SK-N-SH (cell line): ENCODE data around the gene DGKI. TPM values are rescaled to one million over a fixed set of nuclear protein-coding genes. Genes with fewer than 3 reads are reported as not detected.

ENCODE experiments used
- CTCF ChIA-PET: fragments of 300-600, 350-600 bp; formaldehyde crosslinking; extraction: SDS; loops from one replicate; lab custom pipeline; 2021; lab: Yijun Ruan, JAX
- POLR2A ChIA-PET: fragments of 350-600 bp; sonication (Branson Sonifier 250); formaldehyde crosslinking; extraction: SDS; loops from one replicate; lab custom pipeline; 2020; ENCODE audit warnings: antibody characterized with exemption, inconsistent platforms; lab: Yijun Ruan, JAX
- DNase-seq: peaks from one replicate; pipeline ENCODE4 v3.0.0; 2012
- H2AFZ ChIP-seq: fragments of 200-600 bp; sonication (generic); 2 replicates; pipeline ENCODE4 v1.8.1; 2016; ENCODE audit warnings: antibody characterized with exemption, mild to moderate bottlenecking, low read depth
- H3F3A ChIP-seq: fragments of 200-600 bp; sonication (generic); replicated peaks from 2 replicates; pipeline ENCODE3; 2016; ENCODE audit warnings: antibody characterized with exemption, mild to moderate bottlenecking; ENCODE audit not compliant: insufficient read depth
- H3K27ac ChIP-seq, 2 experiments: fragments of 200-500 bp in 1 of 2; fragments of 200-600 bp in 1 of 2; sonication (Bioruptor generic) in 1 of 2; sonication (generic), shearing (Covaris generic) in 1 of 2; 2 replicates each; pipeline versions ENCODE4 v1.5.1 to v1.6.1; 2014 to 2016; ENCODE audit warnings: low read depth in 2 of 2, inconsistent platforms in 1 of 2, low read length in 1 of 2, mild to moderate bottlenecking in 1 of 2, mixed read lengths in 1 of 2
- H3K27me3 ChIP-seq: fragments of 200-600 bp; sonication (generic), shearing (Covaris generic); 2 replicates; pipeline ENCODE4 v1.6.1; 2016; ENCODE audit warnings: mixed run types; ENCODE audit not compliant: insufficient read depth
- H3K36me3 ChIP-seq, 2 experiments: fragments of 200-500 bp in 1 of 2; fragments of 200-600 bp in 1 of 2; sonication (Bioruptor generic) in 1 of 2; sonication (generic) in 1 of 2; replicated peaks in 1 of 2; 2 replicates each; pipeline versions ENCODE3 to v1.5.1; 2014 to 2016; ENCODE audit warnings: low read length in 1 of 2, mild to moderate bottlenecking in 1 of 2; ENCODE audit not compliant: insufficient read depth in 2 of 2, control insufficient read depth in 1 of 2
- H3K4me1 ChIP-seq, 2 experiments: fragments of 200-500 bp in 1 of 2; fragments of 200-600 bp in 1 of 2; sonication (Bioruptor generic) in 1 of 2; sonication (generic), shearing (Covaris generic) in 1 of 2; 2 replicates each; pipeline versions ENCODE4 v1.5.1 to v1.6.1; 2014 to 2016; ENCODE audit warnings: low read depth in 1 of 2, low read length in 1 of 2, mixed run types in 1 of 2; ENCODE audit not compliant: insufficient read depth in 2 of 2, control insufficient read depth in 1 of 2
- H3K4me2 ChIP-seq: fragments of 200-600 bp; sonication (generic), shearing (Covaris generic); 2 replicates; pipeline ENCODE4 v1.6.1; 2017; ENCODE audit warnings: mixed run types
- H3K4me3 ChIP-seq, 2 experiments: fragments of 200-500 bp in 1 of 2; fragments of 200-600 bp in 1 of 2; sonication (Bioruptor generic) in 1 of 2; sonication (generic), shearing (Covaris generic) in 1 of 2; 2 replicates each; pipeline versions ENCODE4 v1.5.1 to v1.8.1; 2014 to 2016; ENCODE audit warnings: low read depth in 2 of 2, inconsistent platforms in 1 of 2, low read length in 1 of 2, mild to moderate bottlenecking in 1 of 2, mixed read lengths in 1 of 2, moderate library complexity in 1 of 2
- H3K79me2 ChIP-seq: fragments of 200-600 bp; sonication (generic); 2 replicates; pipeline ENCODE4 v1.8.1; 2017; ENCODE audit warnings: mild to moderate bottlenecking; ENCODE audit not compliant: insufficient read depth
- H3K9ac ChIP-seq: fragments of 200-600 bp; sonication (generic); 2 replicates; pipeline ENCODE4 v1.6.1; 2017; ENCODE audit warnings: mixed run types
- H3K9me2 ChIP-seq: fragments of 200-600 bp; sonication (generic); 2 replicates; pipeline ENCODE4 v1.6.1; 2017; ENCODE audit warnings: mixed run types
- H3K9me3 ChIP-seq: fragments of 200-600 bp; sonication (generic); 2 replicates; pipeline ENCODE4 v1.6.1; 2017; ENCODE audit warnings: mixed run types, mild to moderate bottlenecking, moderate library complexity
- H4K20me1 ChIP-seq: fragments of 200-600 bp; sonication (generic); 2 replicates; pipeline ENCODE4 v1.6.1; 2017; ENCODE audit warnings: mild to moderate bottlenecking, mixed run types; ENCODE audit not compliant: insufficient read depth
- FOSL2 ChIP-seq: IDR thresholded peaks from 2 replicates; pipeline ENCODE4 v1.4.0; 2012; ENCODE audit warnings: low read depth, mild to moderate bottlenecking, moderate library complexity, borderline replicate concordance
- GATA2 ChIP-seq: sonication (generic); formaldehyde crosslinking; IDR thresholded peaks from 2 replicates; pipeline ENCODE4 v1.5.0; 2020; ENCODE audit warnings: mild to moderate bottlenecking, missing genetic modification reagents
- IRF3 ChIP-seq: fragments of 150-350 bp; IDR thresholded peaks from 2 replicates; pipeline ENCODE4 v1.6.1; 2016; ENCODE audit warnings: mild to moderate bottlenecking, low read depth, low read length
- JUND ChIP-seq: IDR thresholded peaks from 2 replicates; pipeline ENCODE4 v1.4.0; 2012
- MAX ChIP-seq: IDR thresholded peaks from 2 replicates; pipeline ENCODE4 v1.4.0; 2012; ENCODE audit warnings: low read depth
- MEF2A ChIP-seq: IDR thresholded peaks from 2 replicates; pipeline ENCODE4 v1.4.0; 2012; ENCODE audit warnings: low read depth, borderline replicate concordance
- NFIC ChIP-seq: IDR thresholded peaks from 2 replicates; pipeline ENCODE4 v1.4.0; 2012; ENCODE audit warnings: borderline replicate concordance
- PBX3 ChIP-seq: IDR thresholded peaks from 2 replicates; pipeline ENCODE4; 2012
- POLR2AphosphoS5 ChIP-seq: IDR thresholded peaks from 2 replicates; pipeline ENCODE4 v1.6.1; 2012; ENCODE audit warnings: low read depth, low read length
- RAD21 ChIP-seq: IDR thresholded peaks from 2 replicates; pipeline ENCODE4 v1.6.1; 2012; ENCODE audit warnings: mild to moderate bottlenecking, low read length
- RCOR1 ChIP-seq: fragments of 150-350 bp; IDR thresholded peaks from 2 replicates; pipeline ENCODE4 v1.6.1; 2017; ENCODE audit warnings: antibody characterized with exemption, low read length
- REST ChIP-seq: IDR thresholded peaks from 2 replicates; pipeline ENCODE4 v1.6.1; 2012; ENCODE audit warnings: mild to moderate bottlenecking, low read depth, low read length, moderate library complexity
- RXRA ChIP-seq: IDR thresholded peaks from 2 replicates; pipeline ENCODE4 v1.4.0; 2012; ENCODE audit warnings: low read depth, mild to moderate bottlenecking, borderline replicate concordance
- SMC3 ChIP-seq: IDR thresholded peaks from 2 replicates; pipeline ENCODE4 v1.6.1; 2012; ENCODE audit warnings: low read depth, low read length, improper control_type of control experiment
- TCF12 ChIP-seq: IDR thresholded peaks from 2 replicates; pipeline ENCODE4 v1.4.0; 2012
- USF1 ChIP-seq: IDR thresholded peaks from 2 replicates; pipeline ENCODE4 v1.4.0; 2012; ENCODE audit warnings: low read depth, borderline replicate concordance
- USF2 ChIP-seq: fragments of 150-350 bp; IDR thresholded peaks from 2 replicates; pipeline ENCODE4 v1.6.1; 2017; ENCODE audit warnings: antibody characterized with exemption, low read length, low read depth, borderline replicate concordance
- ZBTB33 ChIP-seq: IDR thresholded peaks from 2 replicates; pipeline ENCODE4 v1.4.0; 2012; ENCODE audit warnings: low read depth, borderline replicate concordance
- WGBS: methylation state at CpG from one replicate; pipeline ENCODE4 v1.1.6; 2017; ENCODE audit warnings: low lambda C conversion rate; 5-methylcytosine and 5-hydroxymethylcytosine counted together
- polyA plus RNA-seq, 3 experiments: library from polyadenylated mRNA; depleted of rRNA; stranded (reverse); fragments of >200 nt; gene quantifications; 2 replicates each; pipeline ENCODE4 v1.2.3, GENCODE V29; 2012

DGKI gene
- polyA plus RNA-seq, 1 of the 3 experiments (the other 2 are of a cell fraction): 1.3 TPM

GRCh38 chr7:137484326-137484725 is 362.4 kb downstream of the DGKI start:
- DNase-seq: no peak
- no peak overlapping the region for H3K4me3 ChIP-seq
- POLR2A ChIA-PET: no interaction called here
- no peak overlapping the region for H3K9ac ChIP-seq
- H3K27me3 ChIP-seq: no peaks in the 10 kb centered on the region
- H3K9me2 ChIP-seq: no peaks in the 10 kb centered on the region
- 50% methylated on average over 1 of the region's 1 CpG for WGBS
- H3K79me2 ChIP-seq: no peaks in the 10 kb centered on the region
- no peak overlapping the region for H3K4me2 ChIP-seq
- peaks cover 0 to 4% of the 10 kb centered on the region in 2 experiments for H3K36me3 ChIP-seq
- no peaks in the 10 kb centered on the region for H4K20me1 ChIP-seq
- H3K27ac ChIP-seq: no peak overlapping the region
- H3K9me3 ChIP-seq: no peaks in the 10 kb centered on the region
- H3F3A ChIP-seq: no peaks in the 10 kb centered on the region
- no peak overlapping the region for H2AFZ ChIP-seq
- TF ChIP-seq RCOR1 (no peak), RXRA (no peak), FOSL2 (no peak)
- TF ChIP-seq, all 33 proteins: peak for 0
- CTCF ChIA-PET: interaction anchor here (2.1 kb wide), 1 partner anchor 108 kb away, joined by 4 read pairs; no protein-coding TSS in a partner anchor
- no peaks in the 10 kb centered on the region for H3K4me1 ChIP-seq

- ChIA-PET POLR2A (no interaction called here), CTCF (interaction anchor here (1.5 kb wide), 1 partner anchor 110 kb away, joined by 3 read pairs; no protein-coding TSS in a partner anchor)
- Histone ChIP-seq H3K4me3 (no peak overlapping the region), H3K9ac (no peak overlapping the region), H3K79me2 (no peaks in the 10 kb centered on the region), H3K4me1 (no peaks in the 10 kb centered on the region), H3F3A (no peaks in the 10 kb centered on the region), H2AFZ (no peak overlapping the region), H3K4me2 (no peak overlapping the region), H3K36me3 (peaks cover 0 to 4% of the 10 kb centered on the region in 2 experiments), H3K27me3 (no peaks in the 10 kb centered on the region), H4K20me1 (no peaks in the 10 kb centered on the region), H3K9me2 (no peaks in the 10 kb centered on the region), H3K27ac (no peak overlapping the region), H3K9me3 (no peaks in the 10 kb centered on the region)
- WGBS: 71% methylated on average over 4 of the region's 4 CpGs
- DNase-seq: no peak
- TF ChIP-seq PBX3 (no peak), RXRA (no peak), ZBTB33 (no peak), USF2 (no peak), IRF3 (no peak), USF1 (no peak), REST (no peak), RAD21 (no peak), MAX (no peak), SMC3 (no peak), POLR2AphosphoS5 (no peak), MEF2A (no peak), JUND (no peak), NFIC (no peak), RCOR1 (no peak), GATA2 (CRISPR knock-in tag) (no peak), TCF12 (no peak)
These were observed 364.3 kb downstream of the DGKI start for GRCh38 chr7:137482466-137482865.
